HG02885 (cell line): ENCODE measurements around the gene SELENOW.
"Not testable (repeated sequence)": the region's sequence is repeated elsewhere in the genome, so short reads cannot be mapped to it uniquely, and the experiment has no call there.

Source experiments
- ATAC-seq: cut with Tn5 transposase; IDR thresholded peaks from one replicate; pipeline ENCODE4 v1.9.1; 2021; ENCODE audit warnings: mild to moderate bottlenecking; ENCODE audit not compliant: unreplicated experiment, poor library complexity

The SELENOW gene

GRCh38 chr19:47756627-47756929 lies 21.9 kb upstream of the SELENOW start:
- no peak for ATAC-seq

GRCh38 chr19:47756953-47757608 lies 21.4 kb upstream of the SELENOW start:
- ATAC-seq = no peak

- no peak for ATAC-seq
These were observed 20.7 kb upstream of the SELENOW start for GRCh38 chr19:47757617-47758442.

GRCh38 chr19:47758443-47758804 lies 20.1 kb upstream of the SELENOW start:
- no peak for ATAC-seq

- no peak for ATAC-seq
These were observed 17.9 kb upstream of the SELENOW start for GRCh38 chr19:47760632-47760999.

- no peak for ATAC-seq
These were observed 16.9 kb upstream of the SELENOW start for GRCh38 chr19:47761566-47761965.

- ATAC-seq = no peak
These were observed 16.4 kb upstream of the SELENOW start for GRCh38 chr19:47762151-47762550.

- no peak for ATAC-seq
These were observed 15.7 kb upstream of the SELENOW start for GRCh38 chr19:47762615-47763308.

- not testable (repeated sequence) for ATAC-seq
These were observed 13.8 kb upstream of the SELENOW start for GRCh38 chr19:47764705-47765104.

GRCh38 chr19:47765523-47766358 lies 12.8 kb upstream of the SELENOW start:
- no peak for ATAC-seq

- no peak for ATAC-seq
These were observed 12.2 kb upstream of the SELENOW start for GRCh38 chr19:47766359-47766620.

GRCh38 chr19:47766670-47767069 lies 11.8 kb upstream of the SELENOW start:
- ATAC-seq = no peak

GRCh38 chr19:47767349-47767748 lies 11.2 kb upstream of the SELENOW start:
- no peak for ATAC-seq

GRCh38 chr19:47768604-47769003 lies 9.9 kb upstream of the SELENOW start:
- no peak for ATAC-seq

GRCh38 chr19:47769534-47769933 lies 9.0 kb upstream of the SELENOW start:
- ATAC-seq = no peak

GRCh38 chr19:47771291-47771690 lies 7.2 kb upstream of the SELENOW start:
- ATAC-seq = not testable (repeated sequence)

- ATAC-seq = no peak
These were observed 1.9 kb upstream of the SELENOW start for GRCh38 chr19:47776568-47776967.

- not testable (repeated sequence) for ATAC-seq
These were observed 1.1 kb upstream of the SELENOW start for GRCh38 chr19:47777245-47778048.

- no peak for ATAC-seq
These were observed 450 bp downstream of the SELENOW start for GRCh38 chr19:47778954-47779351.
